ENCODE results near the gene HS3ST5. TPM values are rescaled to one million over a fixed set of nuclear protein-coding genes. Genes with fewer than 3 reads are reported as not detected.

Gene HS3ST5
- total RNA-seq, 2 donors from 2014 or later = 0.31 to 2.0 TPM

- Mint-ChIP-seq H3K27me3 (ENCODE audit: insufficient read depth) (no peaks in the 10 kb centered on the region), H3K27ac (no peak overlapping the region), H3K4me3 (no peak overlapping the region), H3K4me1 (peaks cover 13% of the 10 kb centered on the region), H3K36me3 (ENCODE audit: low read depth) (no peaks in the 10 kb centered on the region), H3K9me3 (no peaks in the 10 kb centered on the region)
- no peak overlapping the region for H3K9ac ChIP-seq (ENCODE audit: extremely low read depth, low read length, poor library complexity, severe bottlenecking)
- no peak for TF ChIP-seq CTCF (conservative IDR thresholded peaks at IDR 0.05)
- no peak overlapping the region for H3K27ac ChIP-seq (ENCODE audit: low read depth, low read length)
- no peaks in the 10 kb centered on the region for H3K27me3 ChIP-seq (ENCODE audit: control insufficient read depth, insufficient read depth, low read length, poor library complexity, severe bottlenecking)
- no peaks in the 10 kb centered on the region for H3K9me3 ChIP-seq (ENCODE audit: control insufficient read depth, low read length)
- no peak for DNase-seq
- H3K36me3 ChIP-seq (ENCODE audit: control insufficient read depth, insufficient read depth, low read length) = no peaks in the 10 kb centered on the region
- H3K4me3 ChIP-seq (ENCODE audit: low read length) = no peak overlapping the region
- peaks cover 3% of the 10 kb centered on the region for H3K4me1 ChIP-seq (ENCODE audit: control insufficient read depth, insufficient read depth, low read length)
- WGBS, 2 experiments (ENCODE audit: insufficient coverage in 1 of 2, insufficient read length in 1 of 2) = 80% methylated on average over 1 of the region's 1 CpG; no CpG with 5 or more reads in 1 of the 2 experiments
These were observed 18.2 kb upstream of the HS3ST5 start for GRCh38 chr6:114361036-114361435.

GRCh38 chr6:114355300-114355699 lies 12.5 kb upstream of the HS3ST5 start:
- H3K4me1 Mint-ChIP-seq = no peaks in the 10 kb centered on the region
- Histone ChIP-seq H3K27ac (ENCODE audit: low read depth, low read length) (no peak overlapping the region), H3K36me3 (ENCODE audit: control insufficient read depth, insufficient read depth, low read length) (no peaks in the 10 kb centered on the region), H3K9ac (ENCODE audit: extremely low read depth, low read length, poor library complexity, severe bottlenecking) (no peak overlapping the region), H3K27me3 (ENCODE audit: control insufficient read depth, insufficient read depth, low read length, poor library complexity, severe bottlenecking) (no peaks in the 10 kb centered on the region), H3K4me3 (ENCODE audit: low read length) (no peak overlapping the region), H3K9me3 (ENCODE audit: control insufficient read depth, low read length) (no peaks in the 10 kb centered on the region), H3K4me1 (ENCODE audit: control insufficient read depth, insufficient read depth, low read length) (no peaks in the 10 kb centered on the region)
- no peaks in the 10 kb centered on the region for H3K36me3 Mint-ChIP-seq (ENCODE audit: low read depth)
- no peak overlapping the region for H3K27ac Mint-ChIP-seq
- TF ChIP-seq CTCF (conservative IDR thresholded peaks at IDR 0.05) = no peak
- H3K4me3 Mint-ChIP-seq = no peak overlapping the region
- H3K27me3 Mint-ChIP-seq (ENCODE audit: insufficient read depth) = peaks cover 4% of the 10 kb centered on the region
- H3K9me3 Mint-ChIP-seq = no peaks in the 10 kb centered on the region
- no peak for DNase-seq

- TF ChIP-seq CTCF (conservative IDR thresholded peaks at IDR 0.05) = no peak
- Histone ChIP-seq H3K9me3 (ENCODE audit: control insufficient read depth, low read length) (no peaks in the 10 kb centered on the region), H3K27ac (ENCODE audit: low read depth, low read length) (no peak overlapping the region), H3K4me1 (ENCODE audit: control insufficient read depth, insufficient read depth, low read length) (no peaks in the 10 kb centered on the region), H3K4me3 (ENCODE audit: low read length) (no peak overlapping the region), H3K36me3 (ENCODE audit: control insufficient read depth, insufficient read depth, low read length) (no peaks in the 10 kb centered on the region), H3K27me3 (ENCODE audit: control insufficient read depth, insufficient read depth, low read length, poor library complexity, severe bottlenecking) (no peaks in the 10 kb centered on the region), H3K9ac (ENCODE audit: extremely low read depth, low read length, poor library complexity, severe bottlenecking) (no peak overlapping the region)
- no peaks in the 10 kb centered on the region for H3K36me3 Mint-ChIP-seq (ENCODE audit: low read depth)
- H3K4me3 Mint-ChIP-seq = no peak overlapping the region
- no peak for DNase-seq
- H3K9me3 Mint-ChIP-seq = no peaks in the 10 kb centered on the region
- no peak overlapping the region for H3K27ac Mint-ChIP-seq
- 86 to 95% methylated on average over 2 of the region's 2 CpGs for WGBS, 2 experiments (ENCODE audit: insufficient coverage in 1 of 2, insufficient read length in 1 of 2)
- H3K27me3 Mint-ChIP-seq (ENCODE audit: insufficient read depth) = peaks cover 4% of the 10 kb centered on the region
- H3K4me1 Mint-ChIP-seq = no peaks in the 10 kb centered on the region
These were observed 11.7 kb upstream of the HS3ST5 start for GRCh38 chr6:114354482-114354881.

Measured in endodermal cell (in vitro differentiated cells).